NCI-H69 (cell line): ENCODE results near the gene WNT9A.

Experiments used
- DNase-seq: peaks from one replicate; lab custom pipeline; 2025; lab: John Stamatoyannopoulos, UW

WNT9A gene

GRCh38 chr1:227941509-227942020 is 6.2 kb downstream of the WNT9A start:
- DNase-seq = no peak

DNA sequence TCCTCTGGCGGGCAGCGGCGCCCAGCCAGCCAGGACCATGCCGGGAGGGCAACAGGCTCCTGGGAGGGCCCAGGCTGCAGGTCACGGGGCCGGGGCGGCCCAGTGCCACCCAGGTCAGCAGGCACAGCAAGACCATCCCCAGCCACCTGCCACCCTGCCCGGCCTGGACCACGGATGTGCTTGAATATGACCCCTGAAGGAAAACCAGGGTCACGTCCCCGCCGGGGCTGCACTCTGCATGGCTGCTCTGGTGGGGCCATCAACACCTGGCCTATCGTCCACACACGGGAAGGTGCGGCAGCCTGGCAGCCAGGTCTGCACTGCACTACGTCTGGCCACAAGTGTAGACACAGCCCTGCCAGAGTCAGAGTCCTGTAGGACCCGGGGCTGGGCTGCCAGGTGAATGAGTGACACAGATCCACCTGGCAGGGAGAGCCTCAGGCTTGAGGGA is 6.9 kb downstream of the WNT9A start:
- DNase-seq = no peak

DNA sequence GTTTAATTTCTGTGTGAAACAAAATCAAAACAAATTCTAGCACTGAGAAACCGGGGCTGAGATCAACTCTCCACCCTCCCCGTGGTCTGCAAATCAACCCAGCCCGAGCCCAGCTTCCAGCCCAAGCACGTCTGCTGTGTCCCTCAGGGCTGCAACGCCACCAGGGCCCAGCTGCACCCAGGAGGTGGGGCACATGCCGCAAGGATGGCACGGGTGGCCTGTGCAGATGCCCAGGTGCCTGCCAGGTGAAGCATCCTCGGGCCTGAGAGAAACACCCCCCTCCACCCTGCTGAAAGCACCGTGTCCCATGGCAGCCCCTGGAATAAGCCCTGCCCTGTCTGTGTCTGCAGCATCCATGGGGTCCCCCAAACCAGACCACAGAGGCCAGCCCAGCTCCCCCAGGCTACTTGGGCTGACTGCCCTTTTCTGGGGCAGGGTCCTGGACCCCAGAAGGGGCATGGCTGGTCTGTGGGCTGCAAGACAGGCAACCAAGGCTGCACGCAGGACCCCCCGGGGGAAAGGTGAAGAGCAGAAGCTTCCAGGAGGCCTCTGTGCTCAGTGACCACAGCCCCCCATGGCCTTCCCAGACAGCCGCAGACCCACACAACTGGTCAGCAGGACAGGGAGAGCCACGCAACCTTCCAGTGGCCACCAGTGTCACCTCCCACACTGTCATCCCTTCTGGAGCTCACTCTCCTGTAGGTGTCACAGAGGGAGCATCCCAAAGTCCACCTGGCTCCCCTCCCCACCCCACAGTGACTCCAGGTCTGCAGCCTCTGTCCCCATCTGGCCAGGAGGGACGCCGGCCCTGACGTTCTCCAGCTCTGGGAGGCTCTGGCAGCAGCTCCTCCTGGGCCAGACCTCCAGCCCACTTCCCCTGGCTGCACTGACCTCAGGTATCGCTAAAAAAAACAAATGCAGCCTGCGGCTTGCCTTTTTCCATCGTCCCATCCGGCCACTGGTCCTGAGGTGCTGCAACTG is 7.7 kb downstream of the WNT9A start:
- DNase-seq = no peak

- DNase-seq = no peak
Measured at GRCh38 chr1:227938911-227939790, 8.6 kb downstream of the WNT9A start.

- DNase-seq = no peak
Measured at GRCh38 chr1:227938276-227938675, 9.5 kb downstream of the WNT9A start.

- DNase-seq = no peak
Measured at GRCh38 chr1:227937838-227938145, 9.9 kb downstream of the WNT9A start.

DNA sequence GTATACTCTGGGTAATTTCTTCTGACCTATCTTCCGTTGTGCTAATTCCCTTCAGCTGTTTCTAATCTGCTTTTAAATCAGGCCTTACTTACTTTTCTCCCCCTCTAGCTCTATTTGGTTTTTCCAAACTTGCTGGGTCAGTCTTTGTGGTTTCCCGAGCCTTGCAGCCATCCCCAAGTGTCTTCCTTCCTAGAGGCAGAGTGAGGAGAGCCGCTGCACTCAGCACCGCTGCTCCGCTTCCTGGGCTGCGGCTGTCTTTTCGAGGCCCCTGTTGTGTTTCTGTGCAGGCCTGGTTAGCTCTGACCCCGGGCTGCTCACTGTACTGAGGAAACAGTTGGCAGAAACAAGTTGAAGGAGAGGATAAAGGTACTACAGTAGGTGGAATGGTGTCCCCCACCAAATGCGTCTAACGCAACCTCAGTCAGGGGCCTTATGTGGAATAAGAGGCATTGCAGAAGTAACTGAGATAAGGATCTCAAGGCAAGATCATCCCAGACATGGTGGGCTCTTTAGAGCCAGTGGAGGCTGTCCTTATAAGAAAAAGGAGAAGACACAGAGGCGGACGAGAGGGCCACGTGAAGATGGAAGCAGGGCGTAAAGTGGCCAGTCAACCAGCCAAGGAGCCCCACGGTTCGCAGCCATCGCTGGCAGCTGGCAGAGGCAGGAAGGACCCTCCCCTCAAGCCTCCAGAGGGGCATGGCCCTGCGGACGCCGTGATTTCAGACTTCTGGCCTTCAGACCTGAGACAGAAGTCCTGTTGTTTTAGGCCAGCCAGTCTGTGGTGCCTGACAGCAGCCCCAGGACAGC is 10.5 kb downstream of the WNT9A start:
- DNase-seq = no peak

DNA sequence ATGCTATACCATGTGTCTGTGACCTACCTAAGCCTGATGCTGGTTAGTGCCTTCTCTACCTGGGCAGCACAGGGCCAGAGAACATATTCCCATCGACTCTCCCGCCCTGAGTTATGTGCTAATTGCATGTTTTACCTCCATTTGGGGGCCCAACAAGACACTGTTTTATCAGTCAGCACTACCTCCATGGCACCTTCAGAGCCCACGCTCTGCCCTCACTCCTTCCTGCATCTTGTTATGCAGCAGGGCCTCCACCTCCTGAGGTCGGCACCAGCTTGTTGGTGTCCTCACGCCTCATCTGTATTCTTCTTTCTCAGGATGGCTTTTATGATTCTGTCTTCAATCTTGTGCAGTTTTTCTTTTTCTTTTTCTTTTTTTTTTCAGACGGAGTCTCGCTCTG is 11.9 kb downstream of the WNT9A start:
- no peak for DNase-seq

DNA sequence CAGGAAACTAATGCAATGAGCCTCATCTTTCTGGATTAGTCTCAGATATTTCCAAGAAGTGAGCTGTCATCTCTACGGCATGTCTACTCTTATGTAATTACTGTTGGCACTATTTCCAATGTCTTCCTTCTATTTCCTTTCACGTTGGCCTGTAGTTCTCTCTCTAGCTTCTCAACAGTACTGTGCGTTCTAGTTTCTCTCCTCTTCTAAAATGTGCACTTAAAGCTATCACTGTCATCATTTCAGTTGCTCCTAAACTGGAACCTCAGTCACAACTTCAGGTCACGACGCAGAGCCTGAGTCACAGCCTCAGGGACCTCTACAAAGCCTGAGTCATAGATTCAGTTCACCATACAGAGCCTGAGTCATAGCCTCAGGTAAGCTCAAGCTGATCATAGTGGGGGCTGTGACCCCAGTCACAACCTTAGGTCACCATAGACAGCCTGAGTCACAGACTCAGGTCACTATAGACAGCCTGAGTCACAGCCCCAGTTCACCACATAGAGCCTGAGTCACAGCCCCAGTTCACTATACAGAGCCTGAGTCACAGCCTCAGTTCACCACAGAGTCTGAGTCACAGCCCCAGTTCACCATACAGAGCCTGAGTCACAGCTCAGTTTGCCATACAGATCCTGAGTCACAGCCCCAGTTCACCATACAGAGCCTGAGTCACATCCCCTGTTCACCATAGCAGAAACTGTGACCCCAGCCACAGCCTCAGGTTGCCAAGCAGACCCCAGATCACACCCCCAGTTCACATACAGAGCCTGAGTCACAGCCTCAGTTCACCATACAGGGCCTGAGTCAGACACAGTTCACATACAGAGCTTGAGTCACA is 13.0 kb downstream of the WNT9A start:
- no peak for DNase-seq

DNA sequence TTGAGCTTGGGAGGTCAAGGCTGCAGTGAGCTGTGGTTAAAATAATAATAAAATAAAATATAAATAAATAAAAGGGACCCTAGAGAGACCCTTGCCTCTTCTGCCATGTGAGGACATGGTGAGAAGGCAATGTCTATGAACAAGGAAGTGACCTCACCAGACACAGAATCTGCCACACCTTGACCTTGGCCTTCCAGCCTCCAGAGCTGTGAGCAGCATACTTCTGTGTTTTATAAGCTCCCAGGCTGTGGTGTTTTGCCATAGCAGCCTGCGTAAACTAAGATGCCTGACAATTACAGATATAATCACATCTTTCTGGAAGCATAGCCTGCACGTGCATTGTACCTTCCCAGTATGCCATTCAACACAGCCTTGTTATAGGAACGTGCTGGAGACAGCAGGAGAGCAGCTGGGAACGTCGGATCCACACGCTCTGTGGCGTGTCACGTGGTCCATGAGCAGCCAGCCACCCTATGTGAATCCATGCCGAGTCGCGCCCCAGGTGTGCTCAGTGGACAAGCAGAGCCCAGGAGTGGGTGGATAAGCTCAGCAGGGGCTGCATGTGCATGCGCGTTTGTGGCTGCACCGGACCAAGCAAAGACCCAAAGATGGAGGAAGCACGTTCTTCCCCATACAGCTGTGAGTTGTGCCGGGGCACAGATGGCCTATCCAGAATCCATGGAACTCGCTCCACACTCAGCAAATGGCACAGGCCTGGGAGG is 17.8 kb downstream of the WNT9A start:
- DNase-seq = no peak

DNA sequence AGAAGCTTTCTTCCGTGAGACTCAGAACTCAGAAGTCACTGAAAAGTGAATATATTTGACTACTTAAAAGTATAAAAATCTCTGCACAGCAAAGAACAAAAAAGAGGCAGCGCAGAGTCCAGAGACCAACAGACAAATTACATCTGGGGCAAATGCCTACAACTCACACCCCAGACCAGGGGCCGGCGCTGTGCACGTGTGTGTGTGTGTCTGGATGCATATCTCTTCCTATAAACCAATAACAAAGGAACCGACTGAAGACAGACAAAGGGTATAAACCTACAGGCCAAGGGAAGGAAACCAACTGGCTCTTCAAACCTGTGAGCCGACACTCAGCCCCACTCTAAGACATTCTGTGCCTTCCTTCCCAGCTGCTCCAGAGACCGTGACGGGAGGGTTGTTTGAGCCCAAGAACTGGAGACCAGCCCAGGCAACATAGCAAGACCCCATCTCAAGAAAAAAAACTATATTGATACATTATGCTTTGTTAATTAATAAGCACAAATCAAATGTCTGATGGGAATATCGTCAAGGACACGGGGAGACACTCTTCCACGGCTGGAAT is 18.8 kb downstream of the WNT9A start:
- no peak for DNase-seq

DNA sequence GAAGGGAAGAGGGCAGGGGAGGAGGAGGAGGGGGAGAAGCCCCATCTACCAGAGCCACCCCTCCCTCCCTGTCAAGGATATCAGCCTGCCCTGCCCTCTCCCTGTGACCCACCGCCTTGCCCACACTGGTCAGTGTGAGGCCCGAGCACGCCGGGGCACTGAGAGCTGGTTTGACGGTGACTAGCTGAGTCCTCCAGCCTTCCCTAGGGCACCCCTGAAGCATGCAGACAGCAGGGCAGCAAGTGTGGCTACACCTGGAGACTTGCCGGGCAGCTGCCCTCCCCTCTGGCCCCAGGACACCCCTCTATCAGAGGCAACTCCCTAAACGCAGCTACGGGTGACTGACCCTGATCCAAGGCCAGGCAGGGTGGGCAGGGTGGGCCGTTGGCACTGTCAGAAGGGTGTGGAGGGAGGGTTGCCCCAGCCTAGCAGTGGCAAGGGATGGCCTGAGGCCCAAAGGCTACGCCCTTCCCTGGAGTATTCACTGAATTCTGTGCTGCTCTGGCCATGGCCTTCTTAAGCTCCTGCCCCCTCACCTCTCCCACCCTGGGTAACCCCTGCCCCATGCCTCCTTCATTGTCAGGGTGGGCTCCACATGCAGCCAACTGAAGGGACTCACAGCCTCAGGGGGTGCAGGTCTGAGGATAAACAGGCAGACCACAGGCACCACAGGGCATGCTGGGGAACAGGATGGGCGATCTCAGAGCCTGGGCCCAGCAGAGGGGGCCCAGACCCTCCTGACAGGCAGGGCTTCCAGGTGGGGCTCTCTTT is 19.6 kb downstream of the WNT9A start:
- DNase-seq = no peak

DNA sequence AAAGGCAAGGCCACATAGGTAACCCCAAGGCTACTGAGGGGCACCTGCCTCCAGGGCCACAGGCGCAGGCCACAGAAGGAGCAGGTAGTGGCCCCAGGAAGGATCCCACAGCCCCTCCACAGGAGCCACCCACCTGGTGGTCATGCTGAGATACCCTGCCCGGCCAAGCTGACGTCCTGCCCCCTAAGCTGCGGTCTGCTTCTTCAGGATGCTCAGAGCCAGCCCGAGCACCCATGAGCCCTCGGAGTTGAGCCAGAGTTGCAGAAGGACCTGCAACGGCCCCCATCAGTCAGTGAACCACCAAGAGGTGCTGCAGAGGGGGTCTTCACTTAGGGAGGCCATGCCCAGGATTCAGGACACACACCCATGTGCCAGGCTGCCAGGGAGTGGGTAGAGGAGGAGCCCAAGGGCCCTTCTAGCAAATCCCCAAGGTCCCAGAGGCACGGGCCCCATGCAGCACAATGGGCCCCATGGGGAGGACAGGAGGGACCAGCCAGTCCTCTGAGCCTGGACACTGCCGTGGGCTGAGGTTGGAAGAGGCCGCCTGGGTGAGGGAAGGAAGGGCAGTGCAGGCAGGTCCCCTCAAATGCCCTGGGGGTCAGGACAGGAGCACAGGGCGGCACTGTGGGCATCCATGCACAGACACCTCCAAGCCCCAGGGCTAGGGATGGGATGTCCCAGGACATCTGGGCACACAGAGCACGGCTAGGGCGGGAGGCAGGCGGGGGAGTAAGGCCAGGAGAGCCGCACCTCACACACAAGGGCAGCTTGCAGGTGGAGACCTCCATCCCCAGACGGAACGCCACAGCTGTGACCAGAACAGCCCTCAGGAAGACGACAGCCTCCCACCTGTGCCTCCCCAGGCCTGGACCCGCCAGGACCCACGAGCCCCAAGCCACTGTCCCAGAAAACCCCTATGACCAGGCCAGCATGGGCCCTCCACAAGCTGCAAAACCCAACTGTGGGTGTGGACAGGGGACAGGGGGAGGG is 20.5 kb downstream of the WNT9A start:
- no peak for DNase-seq

GRCh38 chr1:227926216-227926791 is 21.4 kb downstream of the WNT9A start:
- no peak for DNase-seq

GRCh38 chr1:227925582-227926198 is 22.0 kb downstream of the WNT9A start:
- no peak for DNase-seq

DNA sequence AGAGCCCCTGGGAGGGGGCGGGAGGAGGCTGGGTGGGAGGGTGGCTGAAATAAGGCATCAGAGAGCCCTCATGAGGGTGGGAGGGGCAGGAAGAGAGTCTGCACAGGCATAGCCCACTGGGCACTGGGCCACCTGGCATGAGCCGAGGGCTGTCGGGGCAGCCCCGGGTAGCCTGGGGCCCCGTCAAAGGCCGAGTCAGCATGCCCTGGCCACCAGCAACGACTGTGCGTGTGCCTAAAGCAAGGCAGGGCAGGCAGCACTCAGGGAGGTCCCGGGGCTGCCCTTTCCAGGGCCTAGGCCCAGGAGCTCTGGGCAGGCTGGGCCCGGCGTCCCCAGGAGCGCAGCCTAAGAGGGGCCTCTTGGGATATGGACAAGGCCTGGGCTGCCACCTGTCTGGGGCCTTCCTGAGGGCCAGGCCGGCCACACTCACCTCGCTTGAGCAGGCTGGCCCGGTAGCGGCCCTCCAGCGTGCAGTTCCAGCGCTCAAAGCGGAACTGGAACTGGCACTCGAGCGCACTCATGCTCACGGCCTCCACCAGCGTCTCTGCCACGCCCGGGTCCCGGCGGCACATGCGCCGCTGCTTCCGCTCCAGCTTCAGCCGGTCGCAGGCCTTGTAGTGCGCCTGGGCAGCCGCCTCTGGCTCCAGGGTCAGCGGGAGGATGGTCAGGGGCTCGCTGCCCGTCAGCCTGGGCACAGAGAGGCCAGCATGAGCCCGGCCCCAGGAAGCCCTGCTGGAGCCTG is 22.7 kb downstream of the WNT9A start:
- no peak for DNase-seq
